ENCODE results near the gene PAX3. TPM values are rescaled to one million over a fixed set of nuclear protein-coding genes. Genes with fewer than 3 reads are reported as not detected.

The PAX3 gene
- polyA plus RNA-seq, 3 donors = not detected

DNA sequence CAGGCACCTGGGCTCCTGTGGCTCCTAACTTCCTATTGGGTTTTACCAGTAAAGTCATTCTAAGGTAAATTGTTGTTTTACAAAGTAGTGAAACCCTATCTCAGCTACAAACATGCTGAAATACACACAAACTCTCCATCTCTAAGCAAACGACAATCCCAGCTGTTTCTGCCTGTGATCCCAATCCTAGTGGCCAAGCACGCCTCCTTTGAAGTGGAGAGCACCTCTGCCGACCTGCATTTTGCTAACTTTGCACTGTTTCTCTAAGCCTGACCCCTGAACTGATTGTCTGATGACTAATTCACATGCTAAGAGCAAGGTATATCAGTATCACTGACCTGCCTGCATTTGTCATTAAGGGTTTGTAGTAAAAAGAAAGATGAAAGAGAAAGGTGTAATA lies 124.3 kb downstream of the PAX3 start:
- H3K9ac ChIP-seq (ENCODE audit: insufficient read depth, low read length, poor library complexity, severe bottlenecking) = no peak overlapping the region
- no peak overlapping the region for H3K4me3 ChIP-seq (replicated peaks in 1 of 3; ENCODE audit: low read depth in 2 of 3, low read length in 3 of 3)
- no peaks in the 10 kb centered on the region for H3K4me1 ChIP-seq (ENCODE audit: control insufficient read depth in 1 of 2, insufficient read depth in 2 of 2, low read length in 2 of 2)
- H3K27me3 ChIP-seq (ENCODE audit: control insufficient read depth in 2 of 2, insufficient read depth in 2 of 2, low read length in 2 of 2) = no peaks in the 10 kb centered on the region
- Mint-ChIP-seq H3K4me1 (no peaks in the 10 kb centered on the region), H3K27ac (no peak overlapping the region), H3K36me3 (no peaks in the 10 kb centered on the region), H3K4me3 (no peak overlapping the region), H3K27me3 (ENCODE audit: low read depth in 3 of 3) (peaks cover 0 to 1% (median 0%) of the 10 kb centered on the region in 3 donors), H3K9me3 (peaks cover 0 to 6% (median 2%) of the 10 kb centered on the region in 7 donors)
- H3K79me2 ChIP-seq (ENCODE audit: insufficient read depth, low read length) = no peaks in the 10 kb centered on the region
- H3K36me3 ChIP-seq (replicated peaks in 1 of 2; ENCODE audit: control insufficient read depth in 1 of 2, insufficient read depth in 2 of 2, low read length in 2 of 2) = no peaks in the 10 kb centered on the region
- H2AFZ ChIP-seq (ENCODE audit: insufficient read depth, low read depth, low read length, poor library complexity, severe bottlenecking) = no peak overlapping the region
- TF ChIP-seq CTCF (IDR thresholded peaks at IDR 0.05) = no peak
- 33% methylated on average over 3 of the region's 3 CpGs for WGBS (ENCODE audit: insufficient coverage)
- H3K4me2 ChIP-seq (replicated peaks; ENCODE audit: extremely low read depth, low read length, poor library complexity, severe bottlenecking) = no peak overlapping the region
- no peaks in the 10 kb centered on the region for H3K9me3 ChIP-seq (replicated peaks in 1 of 2; ENCODE audit: control insufficient read depth in 1 of 2, insufficient read depth in 1 of 2, low read length in 2 of 2)
- no peak overlapping the region for H3K27ac ChIP-seq (ENCODE audit: low read depth in 1 of 2, low read length in 2 of 2)
- intact Hi-C loops (cut with micrococcal nuclease) = no loop called here
- H4K20me1 ChIP-seq (ENCODE audit: insufficient read depth, low read length) = no peaks in the 10 kb centered on the region
- DNase-seq = no peak

DNA sequence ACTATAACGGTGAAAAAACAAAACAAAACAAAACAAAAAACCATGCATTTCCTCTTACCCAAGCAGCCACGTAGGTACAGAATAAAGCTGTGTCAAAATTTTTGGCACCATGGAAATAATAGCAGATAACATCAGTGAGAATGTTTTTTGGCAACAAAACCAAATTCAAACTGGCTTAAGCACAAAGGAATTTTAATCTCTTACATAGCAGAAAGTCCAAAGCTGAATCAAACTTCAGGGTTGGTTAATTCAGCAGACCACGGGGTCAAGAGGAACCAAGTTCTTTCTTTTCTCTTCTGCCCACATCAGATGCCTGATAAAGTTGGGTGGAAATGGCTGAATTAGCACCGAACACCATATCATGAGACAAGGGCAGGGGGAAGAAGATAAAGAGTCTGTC lies 129.5 kb downstream of the PAX3 start:
- H3K4me2 ChIP-seq (replicated peaks; ENCODE audit: extremely low read depth, low read length, poor library complexity, severe bottlenecking) = no peak overlapping the region
- no peak overlapping the region for H3K9ac ChIP-seq (ENCODE audit: insufficient read depth, low read length, poor library complexity, severe bottlenecking)
- Mint-ChIP-seq H3K27ac (no peak overlapping the region), H3K4me1 (no peaks in the 10 kb centered on the region), H3K27me3 (ENCODE audit: low read depth in 3 of 3) (peaks cover 0 to 2% (median 1%) of the 10 kb centered on the region in 3 donors), H3K9me3 (peaks cover 0 to 9% (median 3%) of the 10 kb centered on the region in 7 donors), H3K36me3 (no peaks in the 10 kb centered on the region), H3K4me3 (no peak overlapping the region)
- no peaks in the 10 kb centered on the region for H3K79me2 ChIP-seq (ENCODE audit: insufficient read depth, low read length)
- no peaks in the 10 kb centered on the region for H4K20me1 ChIP-seq (ENCODE audit: insufficient read depth, low read length)
- H3K4me1 ChIP-seq (ENCODE audit: control insufficient read depth in 1 of 2, insufficient read depth in 2 of 2, low read length in 2 of 2) = no peaks in the 10 kb centered on the region
- intact Hi-C loops (cut with micrococcal nuclease) = no loop called here
- no peaks in the 10 kb centered on the region for H3K9me3 ChIP-seq (replicated peaks in 1 of 2; ENCODE audit: control insufficient read depth in 1 of 2, insufficient read depth in 1 of 2, low read length in 2 of 2)
- no peaks in the 10 kb centered on the region for H3K36me3 ChIP-seq (replicated peaks in 1 of 2; ENCODE audit: control insufficient read depth in 1 of 2, insufficient read depth in 2 of 2, low read length in 2 of 2)
- H3K4me3 ChIP-seq (replicated peaks in 1 of 3; ENCODE audit: low read depth in 2 of 3, low read length in 3 of 3) = no peak overlapping the region
- DNase-seq = no peak
- no peak overlapping the region for H3K27ac ChIP-seq (ENCODE audit: low read depth in 1 of 2, low read length in 2 of 2)
- H3K27me3 ChIP-seq (ENCODE audit: control insufficient read depth in 2 of 2, insufficient read depth in 2 of 2, low read length in 2 of 2) = no peaks in the 10 kb centered on the region
- 0% methylated on average over 1 of the region's 4 CpGs for WGBS (ENCODE audit: insufficient coverage)
- TF ChIP-seq CTCF (IDR thresholded peaks at IDR 0.05) = no peak
- H2AFZ ChIP-seq (ENCODE audit: insufficient read depth, low read depth, low read length, poor library complexity, severe bottlenecking) = no peak overlapping the region

All from CD14-positive monocyte (primary cell).